Mesodermal cell (in vitro differentiated cells): ENCODE measurements around the gene PLXDC1.
A peak's percentile ranks its signal among the peaks of the same experiment; 100 is the strongest.
"Not testable (repeated sequence)": the region's sequence is repeated elsewhere in the genome, so short reads cannot be mapped to it uniquely, and the experiment has no call there.

Experiments
- H3K27ac ChIP-seq: 2 replicates; pipeline ENCODE4 v1.7.0; 2013; ENCODE audit warnings: mild to moderate bottlenecking, low read depth, low read length, moderate library complexity; ENCODE audit not compliant: severe bottlenecking
- H3K36me3 ChIP-seq: 2 replicates; pipeline ENCODE4 v1.7.1; 2013; ENCODE audit warnings: mild to moderate bottlenecking, low read length, moderate library complexity; ENCODE audit not compliant: control insufficient read depth, insufficient read depth
- H3K4me1 ChIP-seq: one replicate; pipeline ENCODE4 v1.7.1; 2013; ENCODE audit warnings: mild to moderate bottlenecking, low read length; ENCODE audit not compliant: insufficient read depth, control insufficient read depth, poor library complexity, severe bottlenecking
- H3K4me3 ChIP-seq: 2 replicates; pipeline ENCODE4 v1.7.0; 2013; ENCODE audit warnings: low read length, control low read depth, mild to moderate bottlenecking; ENCODE audit not compliant: insufficient read depth, poor library complexity, severe bottlenecking; ENCODE audit errors: extremely low read depth
- H3K9me3 ChIP-seq: 2 replicates; pipeline ENCODE4 v1.7.1; 2013; ENCODE audit warnings: mild to moderate bottlenecking, low read length, moderate library complexity; ENCODE audit not compliant: control insufficient read depth
- WGBS, 2 experiments: methylation state at CpG; one replicate each; pipeline ENCODE4 v1.1.5; 2013; ENCODE audit warnings: missing lambda C conversion rate in 2 of 2; ENCODE audit not compliant: insufficient coverage in 2 of 2; 5-methylcytosine and 5-hydroxymethylcytosine counted together

Gene PLXDC1

GRCh38 chr17:39063681-39064069, 87.8 kb downstream of the PLXDC1 start:
- no peaks in the 10 kb centered on the region for H3K9me3 ChIP-seq
- H3K4me1 ChIP-seq, result no peaks in the 10 kb centered on the region
- H3K4me3 ChIP-seq, result no peak overlapping the region
- no peak overlapping the region for H3K27ac ChIP-seq
- H3K36me3 ChIP-seq, result no peaks in the 10 kb centered on the region
- WGBS, 2 experiments, result 90 to 100% methylated on average over 1 of the region's 1 CpG

- no peaks in the 10 kb centered on the region for H3K9me3 ChIP-seq
Measured at GRCh38 chr17:39062846-39063680, 88.4 kb downstream of the PLXDC1 start.

GRCh38 chr17:39058524-39058923, 92.9 kb downstream of the PLXDC1 start:
- H3K9me3 ChIP-seq, result no peaks in the 10 kb centered on the region
- 50 to 90% methylated on average over 2 of the region's 5 CpGs for WGBS, 2 experiments
- no peak overlapping the region for H3K27ac ChIP-seq
- H3K36me3 ChIP-seq, result no peaks in the 10 kb centered on the region
- H3K4me1 ChIP-seq, result no peaks in the 10 kb centered on the region
- no peak overlapping the region for H3K4me3 ChIP-seq

More at GRCh38 chr17:39062846-39063680, 88.4 kb downstream of the PLXDC1 start:
- WGBS, 2 experiments, result 35 to 93% methylated on average over 2 to 3 of the region's 8 CpGs
- no peak overlapping the region for H3K27ac ChIP-seq
- no peak overlapping the region for H3K4me3 ChIP-seq
- H3K36me3 ChIP-seq, result no peaks in the 10 kb centered on the region
- no peaks in the 10 kb centered on the region for H3K4me1 ChIP-seq

- Histone ChIP-seq H3K4me3 (no peak overlapping the region), H3K4me1 (no peaks in the 10 kb centered on the region), H3K27ac (no peak overlapping the region), H3K36me3 (no peaks in the 10 kb centered on the region), H3K9me3 (no peaks in the 10 kb centered on the region)
- WGBS, 2 experiments, result 90% methylated on average over 8 to 11 of the region's 11 CpGs
Measured at GRCh38 chr17:39057701-39058206, 93.7 kb downstream of the PLXDC1 start.

- Histone ChIP-seq H3K9me3 (no peaks in the 10 kb centered on the region), H3K4me1 (no peaks in the 10 kb centered on the region), H3K36me3 (no peaks in the 10 kb centered on the region), H3K27ac (no peak overlapping the region), H3K4me3 (no peak overlapping the region)
- no CpG with 5 or more reads among the region's 2 CpGs for WGBS, 2 experiments
Measured at GRCh38 chr17:39054111-39054645, 97.3 kb downstream of the PLXDC1 start.

GRCh38 chr17:39052423-39052822, 99.0 kb downstream of the PLXDC1 start:
- H3K4me1 ChIP-seq, H3K27ac ChIP-seq, H3K4me3 ChIP-seq, H3K36me3 ChIP-seq: not testable (repeated sequence)
- 82 to 83% methylated on average over 1 of the region's 3 CpGs for WGBS, 2 experiments
- H3K9me3 ChIP-seq, result peaks cover 12% of the 10 kb centered on the region

GRCh38 chr17:39051001-39051585, 100.3 kb downstream of the PLXDC1 start:
- H3K27ac ChIP-seq, result no peak overlapping the region
- peaks cover 26% of the 10 kb centered on the region for H3K9me3 ChIP-seq
- 80 to 92% methylated on average over 10 to 12 of the region's 12 CpGs for WGBS, 2 experiments
- H3K4me1 ChIP-seq, result no peaks in the 10 kb centered on the region
- no peak overlapping the region for H3K4me3 ChIP-seq
- no peaks in the 10 kb centered on the region for H3K36me3 ChIP-seq

- H3K27ac ChIP-seq, result peak overlapping the region; percentile 88
- no peak overlapping the region for H3K4me3 ChIP-seq
- H3K4me1 ChIP-seq, result no peaks in the 10 kb centered on the region
- no peaks in the 10 kb centered on the region for H3K36me3 ChIP-seq
- H3K9me3 ChIP-seq, result peaks cover 32% of the 10 kb centered on the region
- 94 to 95% methylated on average over 13 to 15 of the region's 16 CpGs for WGBS, 2 experiments
Measured at GRCh38 chr17:39045948-39046679, 105.3 kb downstream of the PLXDC1 start.

GRCh38 chr17:39036009-39036408, 115.4 kb downstream of the PLXDC1 start:
- no peak overlapping the region for H3K4me3 ChIP-seq
- no peaks in the 10 kb centered on the region for H3K36me3 ChIP-seq
- no CpG with 5 or more reads among the region's 2 CpGs for WGBS, 2 experiments
- H3K9me3 ChIP-seq, result no peaks in the 10 kb centered on the region
- no peak overlapping the region for H3K27ac ChIP-seq
- H3K4me1 ChIP-seq, result no peaks in the 10 kb centered on the region

GRCh38 chr17:39035578-39035977, 115.9 kb downstream of the PLXDC1 start:
- not testable (repeated sequence) for H3K4me1 ChIP-seq, H3K4me3 ChIP-seq, H3K36me3 ChIP-seq, H3K9me3 ChIP-seq, H3K27ac ChIP-seq
- WGBS, 2 experiments, result 78 to 83% methylated on average over 13 to 14 of the region's 16 CpGs
